Hepatocyte (in vitro differentiated cells): ENCODE data around the gene MYL3.

Experiments used
- CTCF ChIP-seq: fragments of 200-600 bp; sonication (generic); IDR thresholded peaks from 2 replicates; pipeline ENCODE4 v1.5.1; 2016; ENCODE audit warnings: antibody characterized with exemption, mild to moderate bottlenecking; ENCODE audit not compliant: poor library complexity
- EZH2 ChIP-seq: fragments of 200-600 bp; sonication (generic); IDR thresholded peaks from 2 replicates; pipeline ENCODE4 v1.6.1; 2016; ENCODE audit warnings: antibody characterized with exemption, mild to moderate bottlenecking, borderline replicate concordance
- EZH2phosphoT487 ChIP-seq: fragments of 200-600 bp; sonication (generic); IDR thresholded peaks from one replicate; pipeline ENCODE4 v1.6.1; 2018; ENCODE audit warnings: antibody characterized with exemption, mild to moderate bottlenecking, low read depth, moderate library complexity; ENCODE audit not compliant: unreplicated experiment, severe bottlenecking

- TF ChIP-seq CTCF (peak; percentile 95), EZH2 (no peak), EZH2phosphoT487 (no peak)
Measured at GRCh38 chr3:46895204-46895660, 32.0 kb upstream of the MYL3 start.
